Mammary epithelial cell (primary cell): ENCODE measurements around the gene FAM234B.

ENCODE experiments used
- EZH2 ChIP-seq: IDR thresholded peaks from 2 replicates; pipeline ENCODE4 v1.6.1; 2012; ENCODE audit warnings: low read length, inconsistent platforms, borderline replicate concordance
- TF ChIP-seq, protein P1 (sequence below), 2 donors: IDR thresholded peaks in 1 of 2; conservative IDR thresholded peaks in 1 of 2; 2 replicates each; pipeline ENCODE4 v1.5.1; 2011 to 2012; ENCODE audit warnings: inconsistent platforms in 2 of 2, low read length in 2 of 2, mild to moderate bottlenecking in 2 of 2, control low read depth in 1 of 2, low read depth in 1 of 2; ENCODE audit not compliant: insufficient read depth in 1 of 2; ENCODE audit errors: extremely low read depth in 1 of 2

DNA sequence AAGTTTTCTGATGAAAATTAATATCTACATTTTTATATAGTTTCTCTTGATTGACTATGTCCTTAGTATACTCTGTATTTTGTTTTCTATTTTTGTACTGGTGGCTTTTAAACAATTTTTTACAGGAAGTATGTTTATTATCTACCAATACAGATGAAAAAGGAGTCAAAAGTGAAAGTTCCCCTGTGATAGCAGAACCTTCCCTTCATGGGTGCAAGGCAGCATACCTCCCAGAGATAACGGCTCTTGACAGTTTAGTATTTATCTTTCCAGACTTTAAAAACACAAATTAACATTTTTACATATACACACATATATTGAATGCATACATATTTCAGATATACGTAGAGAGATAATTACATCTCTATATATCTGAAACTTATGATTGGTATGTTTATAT, 17.1 kb upstream of the FAM234B start:
- TF ChIP-seq, protein P1, sequence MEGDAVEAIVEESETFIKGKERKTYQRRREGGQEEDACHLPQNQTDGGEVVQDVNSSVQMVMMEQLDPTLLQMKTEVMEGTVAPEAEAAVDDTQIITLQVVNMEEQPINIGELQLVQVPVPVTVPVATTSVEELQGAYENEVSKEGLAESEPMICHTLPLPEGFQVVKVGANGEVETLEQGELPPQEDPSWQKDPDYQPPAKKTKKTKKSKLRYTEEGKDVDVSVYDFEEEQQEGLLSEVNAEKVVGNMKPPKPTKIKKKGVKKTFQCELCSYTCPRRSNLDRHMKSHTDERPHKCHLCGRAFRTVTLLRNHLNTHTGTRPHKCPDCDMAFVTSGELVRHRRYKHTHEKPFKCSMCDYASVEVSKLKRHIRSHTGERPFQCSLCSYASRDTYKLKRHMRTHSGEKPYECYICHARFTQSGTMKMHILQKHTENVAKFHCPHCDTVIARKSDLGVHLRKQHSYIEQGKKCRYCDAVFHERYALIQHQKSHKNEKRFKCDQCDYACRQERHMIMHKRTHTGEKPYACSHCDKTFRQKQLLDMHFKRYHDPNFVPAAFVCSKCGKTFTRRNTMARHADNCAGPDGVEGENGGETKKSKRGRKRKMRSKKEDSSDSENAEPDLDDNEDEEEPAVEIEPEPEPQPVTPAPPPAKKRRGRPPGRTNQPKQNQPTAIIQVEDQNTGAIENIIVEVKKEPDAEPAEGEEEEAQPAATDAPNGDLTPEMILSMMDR (conservative IDR thresholded peaks at IDR 0.05 in 1 of 2, IDR thresholded peaks at IDR 0.05 in 1 of 2; ENCODE audit: extremely low read depth in 1 of 2, insufficient read depth in 1 of 2, low read depth in 1 of 2, low read length in 2 of 2): no peak
- TF ChIP-seq EZH2: no peak
